Progenitor cell of endocrine pancreas (in vitro differentiated cells): ENCODE measurements around the gene WDR62. TPM values are rescaled to one million over a fixed set of nuclear protein-coding genes. Genes with fewer than 3 reads are reported as not detected.
"Not testable (repeated sequence)": the region's sequence is repeated elsewhere in the genome, so short reads cannot be mapped to it uniquely, and the experiment has no call there.

Experiments
- DNase-seq: peaks from one replicate; pipeline ENCODE4 v3.0.0; 2021; ENCODE audit warnings: low spot score; ENCODE audit not compliant: unreplicated experiment
- H3K27ac Mint-ChIP-seq: 2 replicates; pipeline ENCODE4 v1.8.0; 2021; ENCODE audit warnings: mild to moderate bottlenecking, moderate library complexity, mixed read lengths
- H3K27me3 Mint-ChIP-seq: 2 replicates; pipeline ENCODE4 v1.8.0; 2021; ENCODE audit warnings: mixed read lengths
- H3K36me3 Mint-ChIP-seq: 2 replicates; pipeline ENCODE4 v1.8.0; 2022; ENCODE audit warnings: mixed read lengths; ENCODE audit not compliant: insufficient read depth
- H3K4me1 Mint-ChIP-seq: 2 replicates; pipeline ENCODE4 v1.8.0; 2021; ENCODE audit warnings: low read depth, mixed read lengths
- H3K4me3 Mint-ChIP-seq: 2 replicates; pipeline ENCODE4 v1.8.0; 2021; ENCODE audit warnings: low read depth, mild to moderate bottlenecking, moderate library complexity, mixed read lengths
- H3K9me3 Mint-ChIP-seq: 2 replicates; pipeline ENCODE4 v1.8.0; 2021; ENCODE audit warnings: low read depth, mixed read lengths
- total RNA-seq: library from RNA; stranded (reverse); gene quantifications from 2 replicates; pipeline ENCODE4 v1.2.1, GENCODE V29; 2021
- TF ChIP-seq, protein P1 (sequence below): fragments of 200-600 bp; sonication (generic); IDR thresholded peaks from one replicate; pipeline ENCODE4 v1.5.0; 2021; ENCODE audit warnings: antibody characterized with exemption, mild to moderate bottlenecking; ENCODE audit not compliant: unreplicated experiment

The WDR62 gene
- total RNA-seq, 1 donor from 2014 or later: 9.2 TPM

DNA sequence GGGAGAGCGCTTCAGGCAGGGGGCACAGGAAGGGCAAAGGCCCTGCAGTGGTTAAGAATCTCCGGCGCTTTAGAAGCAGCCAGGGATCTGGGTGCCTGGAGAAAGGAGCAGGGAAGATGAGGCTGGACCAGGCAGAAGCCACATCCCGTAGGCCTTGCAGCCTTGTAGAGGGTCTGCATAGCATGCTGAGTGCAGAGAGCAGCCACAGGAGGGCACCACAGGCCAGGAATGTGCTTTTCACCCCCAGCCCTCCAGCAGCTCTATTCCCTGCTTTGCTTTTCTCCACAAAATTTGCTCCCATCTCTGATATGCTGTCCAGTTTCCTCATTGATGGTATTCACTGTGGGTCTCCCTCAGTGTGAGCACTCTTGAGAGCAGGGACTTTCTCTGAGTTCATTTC lies 5.7 kb downstream of the WDR62 start:
- Mint-ChIP-seq H3K4me3 (no peak overlapping the region), H3K27me3 (no peaks in the 10 kb centered on the region), H3K27ac (no peak overlapping the region), H3K36me3 (peaks cover 1% of the 10 kb centered on the region), H3K9me3 (no peaks in the 10 kb centered on the region), H3K4me1 (peaks cover 12% of the 10 kb centered on the region)
- TF ChIP-seq, protein P1, sequence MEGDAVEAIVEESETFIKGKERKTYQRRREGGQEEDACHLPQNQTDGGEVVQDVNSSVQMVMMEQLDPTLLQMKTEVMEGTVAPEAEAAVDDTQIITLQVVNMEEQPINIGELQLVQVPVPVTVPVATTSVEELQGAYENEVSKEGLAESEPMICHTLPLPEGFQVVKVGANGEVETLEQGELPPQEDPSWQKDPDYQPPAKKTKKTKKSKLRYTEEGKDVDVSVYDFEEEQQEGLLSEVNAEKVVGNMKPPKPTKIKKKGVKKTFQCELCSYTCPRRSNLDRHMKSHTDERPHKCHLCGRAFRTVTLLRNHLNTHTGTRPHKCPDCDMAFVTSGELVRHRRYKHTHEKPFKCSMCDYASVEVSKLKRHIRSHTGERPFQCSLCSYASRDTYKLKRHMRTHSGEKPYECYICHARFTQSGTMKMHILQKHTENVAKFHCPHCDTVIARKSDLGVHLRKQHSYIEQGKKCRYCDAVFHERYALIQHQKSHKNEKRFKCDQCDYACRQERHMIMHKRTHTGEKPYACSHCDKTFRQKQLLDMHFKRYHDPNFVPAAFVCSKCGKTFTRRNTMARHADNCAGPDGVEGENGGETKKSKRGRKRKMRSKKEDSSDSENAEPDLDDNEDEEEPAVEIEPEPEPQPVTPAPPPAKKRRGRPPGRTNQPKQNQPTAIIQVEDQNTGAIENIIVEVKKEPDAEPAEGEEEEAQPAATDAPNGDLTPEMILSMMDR: peak; percentile 49
- no peak for DNase-seq

DNA sequence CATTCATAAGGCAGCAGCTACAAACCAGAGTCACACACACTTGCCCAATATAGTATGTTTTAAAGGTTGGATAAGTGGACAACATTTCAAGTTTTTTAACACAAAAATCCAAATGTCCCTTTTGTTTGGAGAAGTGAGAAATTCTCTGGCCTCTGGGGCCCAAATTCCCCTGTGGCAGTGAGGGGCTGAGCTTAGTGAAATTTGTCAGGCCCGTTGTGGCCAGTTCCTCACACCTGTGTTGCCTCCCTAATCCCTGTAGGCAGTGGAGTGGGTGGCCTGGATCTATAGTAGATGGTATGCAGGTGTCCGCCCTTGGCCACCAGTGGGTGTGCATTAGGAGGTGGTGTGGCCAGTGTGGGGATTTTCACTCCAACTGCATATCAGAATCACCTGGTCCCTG lies 6.7 kb downstream of the WDR62 start:
- Mint-ChIP-seq H3K36me3 (peaks cover 1% of the 10 kb centered on the region), H3K27ac (no peak overlapping the region), H3K9me3 (no peaks in the 10 kb centered on the region), H3K4me3 (no peak overlapping the region), H3K27me3 (no peaks in the 10 kb centered on the region), H3K4me1 (peaks cover 8% of the 10 kb centered on the region)
- TF ChIP-seq, protein P1: no peak
- DNase-seq: no peak

DNA sequence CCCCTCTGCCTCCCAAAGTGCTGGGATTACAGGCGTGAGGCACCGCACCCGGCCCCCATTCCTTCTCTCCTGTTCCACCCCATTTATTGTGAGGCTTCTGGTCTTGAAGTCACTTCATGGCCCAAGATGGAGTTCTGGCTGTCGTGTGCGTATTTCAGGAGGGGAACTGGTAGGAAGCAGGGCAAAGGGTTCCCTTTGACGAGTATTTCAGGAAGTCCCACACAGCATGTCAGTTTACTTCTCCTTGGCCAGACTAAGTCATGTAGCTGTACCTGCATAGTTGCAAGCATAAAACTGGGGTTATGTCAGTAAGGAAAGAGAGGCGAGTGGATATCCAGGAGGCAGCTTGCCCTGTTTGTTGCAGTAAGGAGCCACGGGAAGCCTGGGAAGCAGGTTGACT lies 10.1 kb downstream of the WDR62 start:
- peaks cover 14% of the 10 kb centered on the region for H3K36me3 Mint-ChIP-seq
- no peak overlapping the region for H3K4me3 Mint-ChIP-seq
- H3K9me3 Mint-ChIP-seq: no peaks in the 10 kb centered on the region
- H3K27me3 Mint-ChIP-seq: no peaks in the 10 kb centered on the region
- TF ChIP-seq, protein P1: no peak
- no peaks in the 10 kb centered on the region for H3K4me1 Mint-ChIP-seq
- H3K27ac Mint-ChIP-seq: no peak overlapping the region
- no peak for DNase-seq

DNA sequence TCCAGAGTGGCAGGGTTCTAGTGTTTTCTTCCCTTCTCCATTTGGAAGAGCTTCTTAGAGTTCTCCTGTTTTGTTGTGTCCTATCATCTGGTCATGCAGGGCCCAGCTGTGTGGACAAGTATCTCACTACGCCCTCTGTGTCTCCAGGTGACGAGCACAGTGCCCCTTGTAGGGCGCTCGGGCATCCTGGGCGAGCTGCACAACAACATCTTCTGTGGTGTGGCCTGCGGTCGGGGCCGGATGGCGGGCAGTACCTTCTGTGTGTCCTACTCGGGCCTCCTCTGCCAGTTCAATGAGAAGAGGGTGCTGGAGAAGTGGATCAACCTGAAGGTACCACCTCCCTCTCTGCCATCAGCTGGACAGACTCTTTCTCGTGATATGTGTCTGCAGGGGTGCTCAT lies 13.0 kb downstream of the WDR62 start:
- TF ChIP-seq, protein P1: no peak
- DNase-seq: no peak
- Mint-ChIP-seq H3K4me1 (no peaks in the 10 kb centered on the region), H3K27me3 (no peaks in the 10 kb centered on the region), H3K36me3 (peaks cover 18% of the 10 kb centered on the region), H3K4me3 (no peak overlapping the region), H3K9me3 (no peaks in the 10 kb centered on the region), H3K27ac (no peak overlapping the region)

DNA sequence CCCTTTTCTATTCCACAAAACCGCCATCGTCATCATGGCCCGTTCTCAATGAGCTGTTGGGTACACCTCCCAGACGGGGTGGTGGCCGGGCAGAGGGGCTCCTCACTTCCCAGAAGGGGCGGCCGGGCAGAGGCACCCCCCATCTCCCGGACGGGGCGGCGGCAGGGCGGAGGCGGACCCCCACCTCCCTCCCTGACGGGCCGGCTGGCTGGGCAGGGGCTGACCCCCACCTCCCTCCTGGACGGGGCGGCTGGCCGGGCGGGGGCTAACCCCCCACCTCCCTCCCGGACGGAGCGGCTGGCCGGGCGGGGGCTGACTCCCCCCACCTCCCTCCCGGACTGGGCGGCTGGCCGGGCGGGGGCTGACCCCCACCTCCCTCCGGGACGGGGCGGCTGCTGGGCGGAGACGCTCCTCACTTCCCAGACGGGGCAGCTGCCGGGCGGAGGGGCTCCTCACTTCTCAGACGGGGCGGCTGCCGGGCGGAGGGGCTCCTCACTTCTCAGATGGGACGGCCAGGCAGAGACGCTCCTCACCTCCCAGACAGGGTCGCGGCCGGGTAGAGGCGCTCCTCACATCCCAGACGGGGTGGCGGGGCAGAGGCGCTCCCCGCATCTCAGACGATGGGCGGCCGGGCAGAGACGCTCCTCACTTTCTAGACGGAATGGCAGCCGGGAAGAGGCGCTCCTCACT lies 14.3 kb downstream of the WDR62 start:
- H3K4me3 Mint-ChIP-seq, H3K27me3 Mint-ChIP-seq, DNase-seq, H3K4me1 Mint-ChIP-seq, H3K27ac Mint-ChIP-seq, H3K9me3 Mint-ChIP-seq: not testable (repeated sequence)
- peaks cover 20% of the 10 kb centered on the region for H3K36me3 Mint-ChIP-seq

DNA sequence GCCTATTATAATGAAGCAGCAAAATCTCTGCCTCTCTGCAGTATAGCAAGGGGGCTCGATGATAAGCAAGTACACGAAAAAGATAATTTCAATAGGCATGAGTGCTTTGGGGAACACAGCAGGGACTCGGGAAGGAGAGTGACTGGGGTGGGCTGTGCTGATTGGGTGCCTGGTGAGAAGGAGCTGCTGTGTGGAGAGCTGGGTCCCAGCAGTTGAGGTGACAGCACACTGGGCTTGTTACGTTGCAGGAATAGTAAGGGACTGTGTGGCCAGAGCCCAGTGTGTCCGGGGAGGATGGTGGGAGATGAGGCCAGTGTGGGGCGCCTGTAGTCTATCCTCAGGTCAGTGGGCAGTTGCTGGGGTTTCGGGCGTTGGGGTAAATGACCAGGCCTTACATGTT lies 17.4 kb downstream of the WDR62 start:
- Mint-ChIP-seq H3K36me3 (peaks cover 20% of the 10 kb centered on the region), H3K27me3 (no peaks in the 10 kb centered on the region), H3K4me1 (no peaks in the 10 kb centered on the region), H3K4me3 (no peak overlapping the region), H3K9me3 (no peaks in the 10 kb centered on the region), H3K27ac (no peak overlapping the region)
- DNase-seq: no peak
- TF ChIP-seq, protein P1: no peak
